A673 (cell line): ENCODE results near the gene TRPM2. TPM values are rescaled to one million over a fixed set of nuclear protein-coding genes. Genes with fewer than 3 reads are reported as not detected.

ENCODE experiments used
- BruUV-seq: library from RNA; stranded (reverse); fragments of 400-500 nt; replicated peaks from 2 replicates; lab custom pipeline; 2021; lab: Mats Ljungman, UMichigan
- CTCF ChIA-PET: fragments of 300-600 bp; sonication (Branson Sonifier 250); formaldehyde crosslinking; loops from one replicate; lab custom pipeline; 2022; ENCODE audit warnings: antibody characterized with exemption; lab: Charles Lee
- POLR2A ChIA-PET: fragments of 300-600 bp; sonication (Branson Sonifier 250); formaldehyde crosslinking; loops from one replicate; lab custom pipeline; 2022; ENCODE audit warnings: antibody characterized with exemption; ENCODE audit not compliant: low non-redundant PET; lab: Charles Lee
- DNase-seq: peaks from one replicate; pipeline ENCODE4 v3.0.0-alpha.2; 2015; ENCODE audit warnings: low spot score
- H3K27ac ChIP-seq: fragments of 200-600 bp; sonication (generic); 2 replicates; pipeline ENCODE4 v1.5.1; 2016; ENCODE audit warnings: mixed run types, low read depth, mild to moderate bottlenecking, mixed read lengths, antibody characterized with exemption, low read length; ENCODE audit not compliant: poor library complexity, severe bottlenecking
- H3K27me3 ChIP-seq: fragments of 200-600 bp; sonication (generic); replicated peaks from 2 replicates; pipeline ENCODE4 v1.6.1; 2017; ENCODE audit warnings: mixed run types, low read depth, mild to moderate bottlenecking, mixed read lengths, antibody characterized with exemption, low read length; ENCODE audit not compliant: insufficient read depth, poor library complexity
- H3K36me3 ChIP-seq: fragments of 200-600 bp; sonication (generic); 2 replicates; pipeline ENCODE4 v1.6.1; 2016; ENCODE audit warnings: mixed run types, mild to moderate bottlenecking, mixed read lengths, antibody characterized with exemption, low read length; ENCODE audit not compliant: insufficient read depth, poor library complexity, severe bottlenecking
- H3K4me1 ChIP-seq: fragments of 200-600 bp; sonication (generic); 2 replicates; pipeline ENCODE4 v1.6.1; 2017; ENCODE audit warnings: mixed run types, mild to moderate bottlenecking, mixed read lengths, antibody characterized with exemption, low read length; ENCODE audit not compliant: insufficient read depth, poor library complexity, severe bottlenecking
- H3K4me3 ChIP-seq: fragments of 200-600 bp; sonication (generic); 2 replicates; pipeline ENCODE4 v1.5.1; 2016; ENCODE audit warnings: low read depth, mixed run types, mild to moderate bottlenecking, mixed read lengths, low read length; ENCODE audit not compliant: poor library complexity, severe bottlenecking
- H3K9me3 ChIP-seq: fragments of 200-600 bp; sonication (generic); 2 replicates; pipeline ENCODE4 v1.6.1; 2016; ENCODE audit warnings: mixed run types, low read depth, mild to moderate bottlenecking, mixed read lengths, antibody characterized with exemption, low read length; ENCODE audit not compliant: poor library complexity, severe bottlenecking
- CTCF ChIP-seq: fragments of 300-800, 200-600 bp; sonication (generic); conservative IDR thresholded peaks from 2 replicates; pipeline ENCODE4 v1.5.1; 2017; ENCODE audit warnings: low read depth, mild to moderate bottlenecking, antibody characterized with exemption, low read length, moderate library complexity, mixed read lengths
- EZH2 ChIP-seq: fragments of 200-600 bp; sonication (generic); IDR thresholded peaks from 2 replicates; pipeline ENCODE4 v1.6.1; 2017; ENCODE audit warnings: borderline replicate concordance, low read depth, mild to moderate bottlenecking, mixed read lengths, antibody characterized with exemption, low read length; ENCODE audit not compliant: poor library complexity, severe bottlenecking
- intact Hi-C: fragments of 100-400 bp; cut with micrococcal nuclease; formaldehyde crosslinking; loops from one replicate; pipeline ENCODE4 v1.10.0; 2022; ENCODE audit not compliant: unreplicated experiment
- total RNA-seq: library from RNA; stranded (reverse); gene quantifications from 2 replicates; pipeline ENCODE4 v1.2.3, GENCODE V29; 2021

TRPM2 gene
- total RNA-seq, 1 experiment from 2014 or later = 0.21 TPM

DNA sequence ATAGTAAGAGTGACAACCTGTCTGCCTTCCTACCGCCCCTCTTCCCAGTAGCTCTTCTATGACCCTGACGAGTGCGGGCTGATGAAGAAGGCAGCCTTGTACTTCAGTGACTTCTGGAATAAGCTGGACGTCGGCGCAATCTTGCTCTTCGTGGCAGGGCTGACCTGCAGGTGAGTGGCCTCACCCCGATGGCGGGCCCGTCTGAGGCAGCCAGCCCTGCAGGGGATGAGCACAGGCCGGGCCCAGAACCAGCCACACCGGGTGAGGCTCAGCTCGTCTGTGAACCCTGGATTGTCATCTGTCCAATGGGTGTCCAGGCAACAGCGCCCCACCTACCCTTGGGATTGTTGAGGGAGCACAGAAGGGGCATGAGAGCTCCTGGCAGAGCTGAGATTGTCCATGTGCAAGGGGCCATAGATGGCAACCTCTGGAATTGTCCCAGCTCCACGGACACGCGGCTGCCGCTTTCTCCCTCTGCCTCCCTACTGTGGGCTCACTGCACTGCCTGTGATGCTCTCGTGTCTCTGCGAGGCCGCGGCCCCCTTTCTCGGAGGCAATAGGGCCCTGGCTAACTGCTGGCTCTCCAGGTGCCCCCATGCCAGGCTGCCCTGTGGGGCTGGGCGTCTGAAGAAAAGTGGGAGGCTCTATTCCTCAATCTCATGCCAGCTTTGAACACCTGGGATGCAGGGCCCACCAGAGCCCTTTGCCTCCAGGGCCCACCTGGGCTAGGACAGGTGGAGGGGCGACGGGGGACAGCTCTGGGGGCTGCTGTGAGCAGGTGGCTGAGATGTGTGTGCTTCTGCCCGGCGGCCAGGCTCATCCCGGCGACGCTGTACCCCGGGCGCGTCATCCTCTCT lies 51.9 kb downstream of the TRPM2 start:
- intact Hi-C loops = no loop called here
- ChIA-PET CTCF (no interaction called here), POLR2A (no interaction called here)
- Histone ChIP-seq H3K4me3 (no peak overlapping the region), H3K36me3 (no peaks in the 10 kb centered on the region), H3K27me3 (no peaks in the 10 kb centered on the region), H3K9me3 (no peaks in the 10 kb centered on the region), H3K4me1 (no peaks in the 10 kb centered on the region), H3K27ac (no peak overlapping the region)
- BruUV-seq = no TSS peak
- TF ChIP-seq CTCF = no peak
- TF ChIP-seq EZH2 = no peak
- no peak for DNase-seq

DNA sequence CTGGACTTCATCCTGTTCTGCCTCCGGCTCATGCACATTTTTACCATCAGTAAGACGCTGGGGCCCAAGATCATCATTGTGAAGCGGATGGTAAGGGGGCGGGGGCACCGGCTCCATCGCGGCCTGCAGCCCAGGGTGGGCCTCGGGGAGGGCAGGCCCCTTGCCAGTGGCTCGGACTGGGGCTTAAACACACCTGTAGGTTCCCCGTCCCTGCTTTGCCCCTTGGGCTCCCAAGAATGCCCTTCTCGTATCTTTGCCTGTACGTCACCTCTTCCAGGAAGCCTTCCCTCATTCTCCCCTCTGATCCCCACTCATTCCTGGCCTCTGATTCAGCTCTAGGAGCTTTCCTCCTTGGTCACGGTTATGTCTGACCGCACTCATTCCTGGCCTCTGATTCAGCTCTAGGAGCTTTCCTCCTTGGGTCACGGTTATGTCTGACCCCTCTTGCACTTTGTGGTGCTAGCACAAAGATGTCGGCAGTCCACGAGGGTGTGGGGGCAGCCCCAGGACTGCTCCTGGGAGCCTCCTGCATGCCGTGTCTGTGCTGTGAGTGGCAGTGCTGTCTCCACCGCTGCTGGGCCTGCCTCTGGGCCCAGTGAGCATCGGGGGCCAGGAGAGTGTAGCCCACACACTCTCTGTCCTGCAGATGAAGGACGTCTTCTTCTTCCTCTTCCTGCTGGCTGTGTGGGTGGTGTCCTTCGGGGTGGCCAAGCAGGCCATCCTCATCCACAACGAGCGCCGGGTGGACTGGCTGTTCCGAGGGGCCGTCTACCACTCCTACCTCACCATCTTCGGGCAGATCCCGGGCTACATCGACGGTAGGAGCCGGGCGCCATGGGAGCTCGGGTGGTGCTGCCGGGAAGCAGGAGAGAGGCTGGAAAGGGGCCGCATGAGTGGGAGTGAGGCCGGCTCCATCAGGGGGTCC lies 52.8 kb downstream of the TRPM2 start:
- ChIA-PET POLR2A (no interaction called here), CTCF (no interaction called here)
- Histone ChIP-seq H3K36me3 (no peaks in the 10 kb centered on the region), H3K27ac (no peak overlapping the region), H3K9me3 (no peaks in the 10 kb centered on the region), H3K4me1 (no peaks in the 10 kb centered on the region), H3K27me3 (no peaks in the 10 kb centered on the region), H3K4me3 (no peak overlapping the region)
- no peak for TF ChIP-seq EZH2
- TF ChIP-seq CTCF = no peak
- DNase-seq = no peak
- intact Hi-C loops = no loop called here
- BruUV-seq = no TSS peak

GRCh38 chr21:44406953-44407352 lies 53.5 kb downstream of the TRPM2 start:
- no peaks in the 10 kb centered on the region for H3K27me3 ChIP-seq
- no peaks in the 10 kb centered on the region for H3K36me3 ChIP-seq
- intact Hi-C loops = no loop called here
- BruUV-seq = no TSS peak
- ChIA-PET POLR2A (interaction anchor here (0.7 kb wide), 1 partner anchor 879 kb away, joined by 5 read pairs; no protein-coding TSS in a partner anchor), CTCF (no interaction called here)
- H3K9me3 ChIP-seq = no peaks in the 10 kb centered on the region
- no peak overlapping the region for H3K4me3 ChIP-seq
- H3K4me1 ChIP-seq = no peaks in the 10 kb centered on the region
- no peak for DNase-seq
- TF ChIP-seq EZH2 (no peak), CTCF (no peak)
- H3K27ac ChIP-seq = no peak overlapping the region
